NCI-H1092 (cell line): ENCODE data around the gene CDC14A.

Source experiments
- DNase-seq: peaks from one replicate; lab custom pipeline; 2025; lab: John Stamatoyannopoulos, UW

The CDC14A gene

DNA sequence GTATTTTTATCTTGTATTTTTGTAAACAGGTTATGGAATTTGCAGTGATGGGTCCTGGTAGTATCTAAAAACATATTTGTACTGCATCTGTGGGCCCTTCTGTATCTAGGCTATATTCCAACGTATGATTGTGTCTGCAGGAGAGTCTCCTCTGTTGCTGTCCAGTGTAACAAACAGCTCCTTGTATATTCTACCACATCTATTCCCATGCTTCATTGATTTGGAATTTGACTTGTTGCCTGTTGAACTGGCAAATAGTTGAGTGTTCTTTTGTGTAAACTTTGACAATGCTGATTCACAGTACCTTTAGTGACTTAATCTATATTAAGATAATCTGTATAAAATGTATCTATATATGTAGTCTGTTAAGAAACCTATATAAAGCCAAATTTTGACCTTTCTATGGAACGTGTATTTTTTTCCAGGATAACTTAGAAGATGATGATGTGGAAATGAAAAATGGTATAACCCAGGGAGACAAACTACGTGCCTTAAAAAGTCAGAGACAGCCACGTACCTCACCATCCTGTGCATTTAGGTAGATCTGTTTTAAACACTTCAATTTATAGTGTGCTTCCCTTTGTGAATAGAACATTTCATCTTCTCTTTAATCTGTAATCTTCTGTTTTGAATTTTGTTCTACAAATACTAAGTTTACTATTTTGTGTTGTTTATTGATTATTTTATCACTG is 142.2 kb downstream of the CDC14A start:
- DNase-seq: no peak

DNA sequence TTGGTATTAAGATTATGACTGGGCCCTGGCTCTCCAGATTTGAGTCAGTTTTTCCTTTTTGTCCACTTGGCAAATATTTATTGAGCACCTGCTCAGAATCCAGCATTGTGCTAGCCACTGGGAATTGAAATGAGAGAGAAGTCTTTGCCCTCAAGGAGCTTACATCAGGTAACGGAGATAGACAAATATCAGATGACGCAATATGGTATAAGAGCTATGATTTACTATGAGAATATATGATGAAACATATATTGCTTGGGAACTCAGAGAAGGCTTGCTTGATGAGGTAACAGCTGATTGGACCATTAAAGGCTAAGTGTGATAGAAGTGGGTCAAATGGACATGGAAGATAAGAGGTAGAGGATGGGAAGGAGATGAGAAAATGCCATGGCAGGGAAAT is 144.6 kb downstream of the CDC14A start:
- DNase-seq: no peak

- no peak for DNase-seq
These were observed 145.5 kb downstream of the CDC14A start for GRCh38 chr1:100497796-100498195.

GRCh38 chr1:100499194-100499811 is 147.0 kb downstream of the CDC14A start:
- no peak for DNase-seq

- DNase-seq: no peak
These were observed 149.9 kb downstream of the CDC14A start for GRCh38 chr1:100502052-100502792.

- DNase-seq: no peak
These were observed 153.9 kb downstream of the CDC14A start for GRCh38 chr1:100506217-100506616.

GRCh38 chr1:100510451-100510850 is 158.1 kb downstream of the CDC14A start:
- no peak for DNase-seq

DNA sequence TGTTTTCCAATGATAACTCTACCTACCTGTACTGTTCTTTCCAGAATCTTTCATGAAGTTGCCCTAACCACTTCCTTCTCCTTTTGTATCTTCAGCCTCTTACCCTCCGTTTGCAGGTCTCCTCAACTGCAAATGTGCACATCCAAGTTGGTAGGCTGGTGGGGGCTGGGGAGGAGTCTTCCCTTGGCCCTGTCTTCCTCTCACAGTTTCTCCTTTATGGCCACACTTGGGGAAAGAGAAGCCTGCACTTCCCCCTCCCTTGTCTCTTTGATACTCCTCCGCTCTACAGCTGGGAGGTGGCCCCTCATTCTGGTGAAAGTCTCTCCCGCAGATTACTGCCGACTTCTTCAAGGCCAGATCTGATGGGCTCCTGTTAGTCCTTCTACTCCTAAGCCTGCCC is 158.8 kb downstream of the CDC14A start:
- no peak for DNase-seq

- no peak for DNase-seq
These were observed 159.5 kb downstream of the CDC14A start for GRCh38 chr1:100511773-100512172.

GRCh38 chr1:100512803-100513352 is 160.6 kb downstream of the CDC14A start:
- DNase-seq: no peak

DNA sequence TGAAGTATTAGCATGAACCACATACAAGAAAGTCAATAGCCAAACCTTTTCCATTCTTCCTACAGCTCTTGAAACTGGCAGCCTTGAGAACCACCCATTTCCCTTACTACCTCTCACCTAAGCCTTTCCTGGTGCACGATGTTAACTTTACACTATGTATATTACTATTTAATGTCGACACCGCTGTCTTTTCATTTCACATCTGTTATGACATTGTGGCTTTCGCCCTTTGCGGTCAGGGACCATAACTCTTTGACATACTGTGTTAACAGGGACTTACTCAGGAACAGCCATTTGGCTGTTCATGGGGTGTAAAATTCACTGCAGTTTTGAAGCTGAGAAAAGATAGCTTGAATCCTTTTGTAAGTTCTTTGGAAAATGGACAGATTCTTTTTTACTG is 164.6 kb downstream of the CDC14A start:
- no peak for DNase-seq

DNA sequence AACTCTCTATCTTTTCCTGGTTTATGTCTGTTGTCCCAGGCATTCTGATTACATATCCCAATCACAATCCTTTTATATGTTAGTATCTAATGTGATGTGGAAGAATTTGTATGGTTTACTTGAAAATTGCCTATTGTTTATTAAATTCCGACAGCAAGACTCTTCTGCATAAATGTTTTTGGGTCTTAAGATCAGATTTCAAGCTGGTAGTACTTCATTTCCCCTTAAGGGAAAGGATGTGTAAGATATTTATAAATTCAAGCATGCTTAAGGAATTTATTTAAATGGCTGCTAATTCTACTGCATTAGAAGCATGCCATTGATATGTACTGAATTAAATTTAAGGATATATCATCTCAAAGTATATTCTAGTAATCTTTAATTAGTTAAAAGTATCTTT is 165.2 kb downstream of the CDC14A start:
- DNase-seq: no peak

DNA sequence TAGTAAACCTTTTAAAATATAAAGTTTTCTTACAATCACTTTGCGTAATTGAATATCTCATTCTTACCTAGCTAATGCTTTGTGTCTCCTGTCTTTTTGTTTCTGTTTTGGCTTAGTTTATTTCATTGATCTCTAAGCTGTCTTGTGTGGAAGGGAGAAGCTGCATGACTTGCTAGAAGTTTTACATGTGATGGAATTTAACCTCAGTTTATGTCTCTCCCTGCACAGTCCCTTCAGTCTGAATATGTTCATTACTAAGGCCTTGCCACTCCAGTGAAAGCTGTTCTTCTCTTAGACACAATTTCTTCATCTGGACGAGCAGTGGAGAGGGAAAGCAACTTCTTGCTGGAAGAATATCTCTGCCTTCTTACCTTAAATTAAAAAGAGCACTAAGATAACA is 165.7 kb downstream of the CDC14A start:
- DNase-seq: no peak

GRCh38 chr1:100523038-100523652 is 170.8 kb downstream of the CDC14A start:
- no peak for DNase-seq

GRCh38 chr1:100524355-100524754 is 172.0 kb downstream of the CDC14A start:
- no peak for DNase-seq

- no peak for DNase-seq
These were observed 174.6 kb downstream of the CDC14A start for GRCh38 chr1:100526894-100527293.

DNA sequence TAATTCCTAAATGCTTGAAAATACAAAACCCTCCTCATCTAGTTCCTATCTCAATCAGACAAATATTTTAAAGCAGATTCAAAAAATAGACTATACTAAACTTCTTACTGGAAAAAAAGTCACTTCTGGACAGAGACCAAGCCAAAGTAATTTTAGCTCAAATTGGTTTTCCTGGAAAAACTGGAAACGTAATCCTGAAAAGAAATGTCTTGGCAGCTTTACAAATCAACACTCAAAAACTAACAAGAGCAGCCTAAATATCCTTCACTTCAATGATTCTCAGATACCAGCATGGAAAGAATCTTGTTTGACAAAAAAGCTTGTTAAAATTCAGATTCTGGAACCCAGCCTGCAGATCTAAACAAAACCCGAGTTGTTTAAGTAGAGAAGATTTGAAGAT is 176.6 kb downstream of the CDC14A start:
- no peak for DNase-seq

GRCh38 chr1:100530141-100530540 is 177.8 kb downstream of the CDC14A start:
- no peak for DNase-seq

DNA sequence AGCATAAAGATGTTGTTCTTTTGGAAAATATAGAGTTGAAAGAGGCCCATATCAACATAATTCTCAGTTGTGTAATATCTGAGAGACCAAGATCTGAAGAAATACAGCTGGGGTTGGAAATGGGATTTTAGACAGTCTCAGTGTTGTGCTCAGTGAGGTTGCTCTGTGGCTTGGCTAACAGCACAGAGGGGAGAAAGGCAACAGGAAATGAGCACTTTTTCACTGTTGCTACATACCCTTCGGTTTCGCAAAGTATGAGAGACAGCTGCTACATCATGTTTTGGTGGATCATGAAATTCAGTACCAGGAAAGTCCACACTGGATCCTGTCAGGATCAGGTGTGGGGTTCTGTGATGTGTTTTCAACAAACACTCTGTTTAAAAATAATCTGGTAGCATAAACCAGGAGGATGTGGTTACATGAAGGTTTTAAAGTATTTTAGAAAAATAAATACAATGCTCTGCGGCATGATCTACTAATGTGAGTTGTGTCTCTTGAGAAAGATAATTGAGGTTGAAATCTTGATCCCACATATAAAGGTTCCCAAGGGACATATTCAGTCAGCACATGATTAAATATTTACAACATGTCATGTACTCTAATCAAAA is 178.7 kb downstream of the CDC14A start:
- no peak for DNase-seq

DNA sequence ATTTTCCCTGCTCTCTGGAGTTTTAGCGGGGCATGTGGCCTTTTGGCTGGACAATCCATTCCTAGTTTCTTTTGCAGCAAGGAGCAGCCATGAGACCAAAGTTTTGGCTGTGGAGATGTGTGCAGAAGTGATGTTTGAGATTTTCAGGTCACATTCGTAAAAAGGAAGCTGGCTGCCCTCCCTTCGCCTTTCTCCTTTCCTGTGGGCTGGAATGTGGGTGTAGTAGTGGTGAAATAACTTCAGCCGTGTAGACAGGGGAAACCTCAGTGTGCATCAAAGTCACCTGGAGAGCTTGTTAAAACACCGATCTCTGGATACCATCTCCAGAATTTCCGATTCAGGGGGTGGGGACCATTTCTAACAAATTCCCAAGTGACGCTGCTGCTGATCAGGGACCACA is 180.3 kb downstream of the CDC14A start:
- DNase-seq: no peak

DNA sequence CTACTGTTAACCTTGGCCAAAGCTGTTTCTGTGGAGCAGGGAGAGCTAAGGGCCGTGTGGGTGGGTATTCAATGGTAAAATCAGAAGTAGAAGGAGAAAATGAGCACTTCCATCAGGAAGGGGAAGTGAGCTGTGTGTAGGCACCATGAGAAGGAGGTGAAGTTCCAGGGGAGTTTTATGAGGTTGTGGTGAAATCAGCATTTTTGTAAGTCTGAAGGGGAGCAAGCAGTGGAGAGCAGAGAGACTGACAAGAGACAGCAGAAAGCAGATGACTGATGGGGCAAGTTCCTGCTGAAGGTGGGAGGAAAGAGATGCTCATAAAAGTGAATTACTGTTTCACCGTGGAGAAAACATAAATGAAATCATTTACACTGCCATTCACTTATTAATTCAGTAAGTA is 183.0 kb downstream of the CDC14A start:
- DNase-seq: no peak

DNA sequence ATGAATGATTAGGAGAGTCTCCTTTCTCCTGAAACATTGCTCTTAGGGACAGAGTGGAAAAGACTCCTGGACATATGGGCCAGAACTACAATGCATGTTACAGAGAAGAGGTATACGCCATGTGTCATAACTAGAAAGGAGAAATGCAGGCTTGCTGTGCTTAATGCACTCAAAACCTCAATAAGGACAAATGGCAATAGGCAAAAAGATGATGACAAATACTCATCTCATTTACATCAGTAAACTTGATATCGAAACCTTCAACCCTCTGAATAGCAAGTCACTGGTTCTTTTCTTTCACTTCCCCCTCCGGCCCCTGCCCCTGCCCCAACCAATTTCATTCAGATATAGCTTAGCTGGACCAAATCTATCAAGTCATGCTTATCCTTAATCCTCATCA is 183.7 kb downstream of the CDC14A start:
- DNase-seq: no peak
